Sigmoid colon (tissue), 7 donors: ENCODE data around the gene PLA2G6. TPM values are rescaled to one million over a fixed set of nuclear protein-coding genes. Genes with fewer than 3 reads are reported as not detected.

Experiments used
- DNase-seq: peaks from one replicate; pipeline ENCODE4 v3.0.0-alpha.2; 2019
- H3K27ac ChIP-seq, 4 donors: fragments of 200-600 bp; sonication (generic); one replicate each; pipeline ENCODE4 v1.5.1; 2016 to 2019; ENCODE audit warnings: mild to moderate bottlenecking in 1 of 4
- H3K27me3 ChIP-seq, 3 donors: fragments of 200-600 bp; sonication (generic); one replicate each; pipeline ENCODE4 v1.5.1; 2019; ENCODE audit warnings: mild to moderate bottlenecking in 1 of 3
- H3K36me3 ChIP-seq, 4 donors: fragments of 200-600 bp; sonication (generic); one replicate each; pipeline ENCODE4 v1.5.1; 2016 to 2019
- H3K4me1 ChIP-seq, 4 donors: fragments of 200-600 bp; sonication (generic); one replicate each; pipeline ENCODE4 v1.5.1; 2017 to 2019
- H3K4me3 ChIP-seq, 4 donors: fragments of 200-600 bp; sonication (generic); one replicate each; pipeline ENCODE4 v1.5.1; 2017 to 2019; ENCODE audit warnings: mild to moderate bottlenecking in 2 of 4, moderate library complexity in 1 of 4
- H3K9me3 ChIP-seq, 4 donors: fragments of 200-600 bp in 3 of 4; sonication (generic) in 3 of 4; one replicate each; pipeline versions ENCODE4 v1.5.1 to v1.6.1; 2013 to 2019
- CTCF ChIP-seq, 4 experiments: fragments of 450-650 bp in 3 of 4; fragments of 200-600 bp in 1 of 4; IDR thresholded peaks; one replicate each; pipeline ENCODE4 v1.5.1; 2016 to 2019; ENCODE audit warnings: antibody characterized with exemption in 4 of 4, mild to moderate bottlenecking in 3 of 4, moderate library complexity in 2 of 4
- EP300 ChIP-seq, 4 donors: sonication (generic); formaldehyde crosslinking; IDR thresholded peaks; one replicate each; pipeline ENCODE4 v1.6.1; 2017; ENCODE audit warnings: antibody characterized with exemption in 4 of 4
- POLR2A ChIP-seq, 2 donors: fragments of 450-650 bp; IDR thresholded peaks; one replicate each; pipeline ENCODE4 v1.6.1; 2016; ENCODE audit warnings: antibody characterized with exemption in 2 of 2, mild to moderate bottlenecking in 2 of 2, moderate library complexity in 2 of 2
- POLR2AphosphoS5 ChIP-seq, 4 donors: sonication (generic); formaldehyde crosslinking; IDR thresholded peaks; one replicate each; pipeline ENCODE4 v1.6.1; 2017; ENCODE audit warnings: antibody characterized with exemption in 4 of 4
- WGBS, 2 donors: extraction: QIAGEN DNeasy Blood & Tissue Kit; methylation state at CpG; one replicate each; pipeline ENCODE4 v1.1.7; 2013; 5-methylcytosine and 5-hydroxymethylcytosine counted together
- intact Hi-C: fragments of 100-400 bp; cut with DNase I; formaldehyde crosslinking; loops from one replicate; pipeline ENCODE4 v1.15.1; 2023
- polyA plus RNA-seq, 3 donors: library from polyadenylated mRNA; stranded (reverse); fragments of 200-250 nt; gene quantifications; one replicate each; pipeline ENCODE4 v1.2.3, GENCODE V29; 2013
- total RNA-seq, 4 donors: library from RNA; depleted of rRNA; stranded (reverse); fragments of >200 nt; gene quantifications; one replicate each; pipeline ENCODE4 v1.1.0, GENCODE V29; 2016
- donor health status: healthy with polysubstance abuse.
- donor health status: Bipolar disorder and iron deficiency.
- donor health status: healthy.

PLA2G6 gene
- total and polyA plus RNA-seq, 7 donors: 6.6 to 36.2 (median 19.4) TPM

- H3K36me3 ChIP-seq: peaks cover 0 to 44% (median 8%) of the 10 kb centered on the region in 4 donors
- TF ChIP-seq POLR2AphosphoS5 (IDR thresholded peaks at IDR 0.05) (no peak), EP300 (IDR thresholded peaks at IDR 0.05) (no peak), CTCF (IDR thresholded peaks at IDR 0.05) (no peak), POLR2A (IDR thresholded peaks at IDR 0.05) (no peak)
- whole genome bisulfite sequencing, 2 donors: 89 to 90% methylated on average over 13 of the region's 13 CpGs
- H3K27ac ChIP-seq: no peak overlapping the region
- no peak overlapping the region for H3K4me3 ChIP-seq
- intact Hi-C loops: no loop called here
- peaks cover 0 to 13% (median 9%) of the 10 kb centered on the region in 3 donors for H3K27me3 ChIP-seq
- H3K4me1 ChIP-seq: peaks cover 0 to 5% (median 4%) of the 10 kb centered on the region in 4 donors
- DNase-seq: no peak
- H3K9me3 ChIP-seq: no peaks in the 10 kb centered on the region
Measured at GRCh38 chr22:38075961-38076360, 105.7 kb downstream of the PLA2G6 start.

GRCh38 chr22:38075105-38075825, 106.4 kb downstream of the PLA2G6 start:
- WGBS, 2 donors: 93 to 94% methylated on average over 32 of the region's 32 CpGs
- Histone ChIP-seq H3K27ac (no peak overlapping the region), H3K4me1 (peaks cover 0 to 6% (median 5%) of the 10 kb centered on the region in 4 donors), H3K9me3 (no peaks in the 10 kb centered on the region), H3K4me3 (no peak overlapping the region), H3K36me3 (peaks cover 0 to 44% (median 8%) of the 10 kb centered on the region in 4 donors), H3K27me3 (peaks cover 0 to 6% (median 2%) of the 10 kb centered on the region in 3 donors)
- intact Hi-C loops: no loop called here
- DNase-seq: no peak
- TF ChIP-seq POLR2AphosphoS5 (IDR thresholded peaks at IDR 0.05) (no peak), POLR2A (IDR thresholded peaks at IDR 0.05) (no peak), CTCF (IDR thresholded peaks at IDR 0.05) (no peak), EP300 (IDR thresholded peaks at IDR 0.05) (no peak)

- intact Hi-C loops: no loop called here
- Histone ChIP-seq H3K4me3 (no peak overlapping the region), H3K36me3 (peaks cover 0 to 44% (median 8%) of the 10 kb centered on the region in 4 donors), H3K27ac (no peak overlapping the region), H3K4me1 (peaks cover 0 to 15% (median 14%) of the 10 kb centered on the region in 4 donors), H3K27me3 (no peaks in the 10 kb centered on the region), H3K9me3 (no peaks in the 10 kb centered on the region)
- no peak for DNase-seq
- WGBS, 2 donors: 92 to 94% methylated on average over 47 of the region's 47 CpGs
- TF ChIP-seq CTCF (IDR thresholded peaks at IDR 0.05) (peak in 3 of 4 experiments; percentile 8 to 29 (median 13)), EP300 (IDR thresholded peaks at IDR 0.05) (no peak)
Measured at GRCh38 chr22:38074181-38075104, 107.2 kb downstream of the PLA2G6 start.

GRCh38 chr22:38073150-38074130, 108.2 kb downstream of the PLA2G6 start:
- Histone ChIP-seq H3K4me3 (no peak overlapping the region), H3K36me3 (peaks cover 0 to 44% (median 8%) of the 10 kb centered on the region in 4 donors), H3K27ac (no peak overlapping the region), H3K9me3 (no peaks in the 10 kb centered on the region), H3K4me1 (peaks cover 0 to 25% (median 24%) of the 10 kb centered on the region in 4 donors), H3K27me3 (no peaks in the 10 kb centered on the region)
- intact Hi-C loops: no loop called here
- DNase-seq: no peak
- 94 to 95% methylated on average over 28 of the region's 28 CpGs for WGBS, 2 donors
- TF ChIP-seq EP300 (IDR thresholded peaks at IDR 0.05): no peak
- no peak for TF ChIP-seq POLR2AphosphoS5 (IDR thresholded peaks at IDR 0.05)
- no peak for TF ChIP-seq CTCF (IDR thresholded peaks at IDR 0.05)
- no peak for TF ChIP-seq POLR2A (IDR thresholded peaks at IDR 0.05)
